Peyer's patch (tissue), 4 donors: Measurements from ENCODE around the gene METRNL.

ENCODE experiments used
- POLR2A ChIP-seq, 2 donors: fragments of 450-650 bp; IDR thresholded peaks; one replicate each; pipeline ENCODE4 v1.5.1; 2017; ENCODE audit warnings: antibody characterized with exemption in 2 of 2, mild to moderate bottlenecking in 2 of 2, moderate library complexity in 2 of 2
- TF ChIP-seq, protein P1 (sequence below), 6 experiments: fragments of 450-650 bp in 4 of 6; fragments of 200-600 bp in 2 of 6; sonication (generic) in 1 of 6; IDR thresholded peaks; one replicate each; pipeline ENCODE4 v1.5.1; 2017 to 2019; ENCODE audit warnings: antibody characterized with exemption in 6 of 6, mild to moderate bottlenecking in 3 of 6, moderate library complexity in 1 of 6

DNA sequence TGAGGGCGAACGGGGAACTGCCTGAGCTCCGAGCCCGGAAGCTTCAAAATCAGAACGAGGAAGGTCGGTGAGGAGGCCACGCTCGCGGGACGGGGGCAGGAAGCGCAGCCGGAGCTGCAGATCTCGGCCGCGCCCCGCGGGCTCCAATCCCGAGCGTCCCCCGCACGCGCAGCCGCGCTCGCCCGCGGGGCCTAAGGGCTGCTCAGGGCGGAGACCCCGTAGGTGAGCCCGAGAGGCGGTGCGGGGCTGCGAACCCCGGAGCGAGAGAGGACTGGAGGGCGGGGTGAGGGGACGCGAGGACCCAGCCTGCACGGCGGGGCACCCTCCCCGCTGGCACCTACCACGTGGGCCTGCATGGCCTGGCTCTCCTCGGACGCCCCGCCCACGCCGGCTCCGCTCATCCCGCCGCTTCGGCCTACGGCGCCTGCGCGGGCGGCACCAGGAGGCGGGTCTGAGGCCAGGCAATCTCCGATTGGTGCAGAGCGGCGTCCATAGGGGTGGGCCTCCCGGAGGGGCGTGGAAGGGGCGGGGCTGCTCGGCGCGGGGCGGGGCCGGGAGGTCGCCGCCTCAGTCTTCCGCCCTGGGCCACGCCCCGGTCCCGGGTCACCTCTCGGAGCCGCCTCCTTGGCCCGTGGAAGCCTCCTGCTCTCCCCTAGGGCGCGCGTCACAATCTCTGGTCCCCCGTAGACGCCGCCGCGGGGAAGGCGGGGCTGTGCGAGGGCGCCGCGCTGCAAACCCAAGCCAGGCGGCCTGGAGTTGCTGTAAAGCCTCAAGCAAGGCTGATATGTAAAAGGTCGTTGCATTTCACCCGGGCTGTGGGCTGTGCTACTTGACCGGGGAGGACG is 27.8 kb upstream of the METRNL start:
- TF ChIP-seq POLR2A (IDR thresholded peaks at IDR 0.05): peak; percentile 76 to 83
- TF ChIP-seq, protein P1, sequence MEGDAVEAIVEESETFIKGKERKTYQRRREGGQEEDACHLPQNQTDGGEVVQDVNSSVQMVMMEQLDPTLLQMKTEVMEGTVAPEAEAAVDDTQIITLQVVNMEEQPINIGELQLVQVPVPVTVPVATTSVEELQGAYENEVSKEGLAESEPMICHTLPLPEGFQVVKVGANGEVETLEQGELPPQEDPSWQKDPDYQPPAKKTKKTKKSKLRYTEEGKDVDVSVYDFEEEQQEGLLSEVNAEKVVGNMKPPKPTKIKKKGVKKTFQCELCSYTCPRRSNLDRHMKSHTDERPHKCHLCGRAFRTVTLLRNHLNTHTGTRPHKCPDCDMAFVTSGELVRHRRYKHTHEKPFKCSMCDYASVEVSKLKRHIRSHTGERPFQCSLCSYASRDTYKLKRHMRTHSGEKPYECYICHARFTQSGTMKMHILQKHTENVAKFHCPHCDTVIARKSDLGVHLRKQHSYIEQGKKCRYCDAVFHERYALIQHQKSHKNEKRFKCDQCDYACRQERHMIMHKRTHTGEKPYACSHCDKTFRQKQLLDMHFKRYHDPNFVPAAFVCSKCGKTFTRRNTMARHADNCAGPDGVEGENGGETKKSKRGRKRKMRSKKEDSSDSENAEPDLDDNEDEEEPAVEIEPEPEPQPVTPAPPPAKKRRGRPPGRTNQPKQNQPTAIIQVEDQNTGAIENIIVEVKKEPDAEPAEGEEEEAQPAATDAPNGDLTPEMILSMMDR (IDR thresholded peaks at IDR 0.05): peak in 2 of 6 experiments; percentile 19 to 20
